ENCODE data around the gene GPR27. TPM values are rescaled to one million over a fixed set of nuclear protein-coding genes. Genes with fewer than 3 reads are reported as not detected.

Gene GPR27
- total and polyA plus RNA-seq, 10 of the 15 experiments (the other 5 are each of a cell fraction or from before 2014, with no cell fraction given), result not detected

DNA sequence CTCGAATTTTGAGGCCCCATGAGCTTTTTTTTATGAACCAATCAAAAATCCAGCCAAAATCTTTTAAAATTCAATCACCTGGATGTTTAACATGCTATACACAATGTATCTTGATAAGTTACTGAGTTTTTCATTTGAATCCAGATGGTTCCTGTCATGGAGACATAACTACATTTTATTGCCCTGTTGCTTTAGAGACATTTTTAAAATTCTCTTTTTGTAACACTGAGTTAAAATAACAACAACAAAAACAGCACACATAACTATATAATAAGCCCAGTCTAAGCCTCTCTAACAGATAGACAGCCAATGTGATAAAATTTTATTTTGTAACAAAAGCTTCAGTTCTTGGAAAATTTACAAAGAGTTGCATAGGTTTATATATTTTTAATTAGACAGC, 29.5 kb downstream of the GPR27 start:
- intact Hi-C loops (cut with micrococcal nuclease; ENCODE audit: unreplicated experiment), result no loop called here
- Histone ChIP-seq H3K27ac (ENCODE audit: control insufficient read depth, insufficient read depth) (no peak overlapping the region), H3K4me2 (ENCODE audit: control insufficient read depth, insufficient read depth) (no peak overlapping the region), H3K79me2 (ENCODE audit: control insufficient read depth, insufficient read depth, low read length) (no peaks in the 10 kb centered on the region), H3K9me3 (replicated peaks; ENCODE audit: control insufficient read depth, insufficient read depth, low read length) (no peaks in the 10 kb centered on the region), H3K4me3 (no peak overlapping the region), H4K20me1 (ENCODE audit: control insufficient read depth, insufficient read depth) (no peaks in the 10 kb centered on the region), H2AFZ (ENCODE audit: control insufficient read depth, low read depth, low read length) (no peak overlapping the region), H3K4me1 (ENCODE audit: control insufficient read depth, insufficient read depth, low read length) (no peaks in the 10 kb centered on the region), H3K27me3 (replicated peaks in 1 of 2; ENCODE audit: control insufficient read depth in 2 of 2, insufficient read depth in 2 of 2, low read length in 1 of 2) (peaks cover 8 to 19% of the 10 kb centered on the region in 2 experiments), H3K36me3 (ENCODE audit: control insufficient read depth in 2 of 2, insufficient read depth in 2 of 2, low read length in 1 of 2) (no peaks in the 10 kb centered on the region), H3K9ac (ENCODE audit: control insufficient read depth, insufficient read depth, low read length) (no peak overlapping the region)
- ChIA-PET CTCF (no interaction called here), RAD21 (ENCODE audit: unreplicated experiment) (no interaction called here), POLR2A (no interaction called here), SMC1A (ENCODE audit: uncharacterized antibody, unreplicated experiment) (no interaction called here)
- WGBS (ENCODE audit: insufficient coverage, insufficient replicate concordance, low lambda C conversion rate, missing lambda C conversion rate), result 0% methylated on average over 1 of the region's 1 CpG
- no peak for FAIRE-seq
- ATAC-seq, result no peak
- in situ Hi-C loops (cut with MboI), result no loop called here
- no TSS peak for BruUV-seq (replicated peaks)
- no peak for DNase-seq (ENCODE audit: low read depth, low spot score)
- 0 out of 2 replicates have a peak, but pooled peaks have one; percentile 13 for TF ChIP-seq EZH2 (IDR thresholded peaks at IDR 0.05; ENCODE audit: borderline replicate concordance, control insufficient read depth, low read depth, low read length)
- no peak for TF ChIP-seq TAF1 (IDR thresholded peaks at IDR 0.05; ENCODE audit: borderline replicate concordance, low read depth, low read length)

DNA sequence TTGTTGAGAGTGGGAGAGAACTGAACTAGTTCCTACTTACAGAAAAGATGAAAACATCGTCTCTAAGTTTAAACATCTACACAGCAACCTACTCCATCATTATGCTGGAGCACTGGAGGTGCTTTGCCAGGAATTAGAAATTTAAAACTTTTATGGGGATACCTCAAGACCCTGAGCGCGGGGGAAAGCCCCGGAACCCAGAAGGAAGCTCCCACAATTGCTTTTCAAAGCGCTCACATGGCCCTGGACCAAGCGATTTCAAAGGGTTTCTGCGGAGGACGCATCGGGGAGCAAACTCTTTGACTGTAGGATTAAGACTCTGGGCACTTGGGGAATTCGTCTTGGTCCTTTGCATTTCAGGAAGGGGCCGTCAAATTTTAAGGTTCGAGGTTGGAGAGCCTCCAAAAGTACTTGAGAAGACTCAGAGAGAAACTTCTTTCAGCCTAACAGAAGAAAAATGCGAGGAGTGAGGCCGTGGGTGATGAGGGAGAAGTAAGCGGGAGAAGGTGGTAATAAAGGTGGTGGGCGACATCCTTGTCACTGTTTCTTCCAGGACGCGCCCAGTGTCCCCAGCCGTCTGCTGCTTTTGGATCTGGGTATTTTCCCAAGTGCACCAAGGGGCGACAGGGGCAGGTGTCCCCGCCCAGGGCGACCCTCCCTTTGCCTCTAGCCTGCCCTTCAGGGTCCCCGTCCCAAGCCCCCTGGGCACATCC, 30.7 kb downstream of the GPR27 start:
- CTCF ChIA-PET, result no interaction called here
- H3K27me3 ChIP-seq (replicated peaks in 1 of 2; ENCODE audit: control insufficient read depth in 2 of 2, insufficient read depth in 2 of 2, low read length in 1 of 2), result peaks cover 8 to 19% of the 10 kb centered on the region in 2 experiments
- SMC1A ChIA-PET (ENCODE audit: uncharacterized antibody, unreplicated experiment), result no interaction called here

More for the DNA sequence above, 30.7 kb downstream of the GPR27 start:
- ATAC-seq, result no peak
- Histone ChIP-seq H3K36me3 (ENCODE audit: control insufficient read depth in 2 of 2, insufficient read depth in 2 of 2, low read length in 1 of 2) (no peaks in the 10 kb centered on the region), H4K20me1 (ENCODE audit: control insufficient read depth, insufficient read depth) (no peaks in the 10 kb centered on the region), H3K4me3 (no peak overlapping the region), H3K79me2 (ENCODE audit: control insufficient read depth, insufficient read depth, low read length) (no peaks in the 10 kb centered on the region), H3K9ac (ENCODE audit: control insufficient read depth, insufficient read depth, low read length) (no peak overlapping the region), H3K9me3 (replicated peaks; ENCODE audit: control insufficient read depth, insufficient read depth, low read length) (no peaks in the 10 kb centered on the region), H2AFZ (ENCODE audit: control insufficient read depth, low read depth, low read length) (no peak overlapping the region), H3K4me2 (ENCODE audit: control insufficient read depth, insufficient read depth) (no peak overlapping the region), H3K4me1 (ENCODE audit: control insufficient read depth, insufficient read depth, low read length) (no peaks in the 10 kb centered on the region), H3K27ac (ENCODE audit: control insufficient read depth, insufficient read depth) (no peak overlapping the region)
- ChIA-PET RAD21 (ENCODE audit: unreplicated experiment) (no interaction called here), POLR2A (no interaction called here)
- WGBS (ENCODE audit: insufficient coverage, insufficient replicate concordance, low lambda C conversion rate, missing lambda C conversion rate), result 11% methylated on average over 21 of the region's 23 CpGs
- in situ Hi-C loops (cut with MboI), result no loop called here
- intact Hi-C loops (cut with micrococcal nuclease; ENCODE audit: unreplicated experiment), result no loop called here
- BruUV-seq (replicated peaks), result no TSS peak
- no peak for FAIRE-seq
- no peak for TF ChIP-seq TCF3 (IDR thresholded peaks at IDR 0.05; ENCODE audit: borderline replicate concordance, insufficient read depth, low read depth, low read length)
- no peak for TF ChIP-seq EP300 (IDR thresholded peaks at IDR 0.05; ENCODE audit: borderline replicate concordance in 1 of 2, control insufficient read depth in 1 of 2, low read depth in 2 of 2, low read length in 2 of 2)
- TF ChIP-seq NRF1 (conservative IDR thresholded peaks at IDR 0.05; ENCODE audit: low read depth, low read length), result no peak
- TF ChIP-seq SREBF1 (IDR thresholded peaks at IDR 0.05; ENCODE audit: low read length), result no peak
- no peak for TF ChIP-seq POU2F2 (IDR thresholded peaks at IDR 0.05; ENCODE audit: borderline replicate concordance, low read depth, low read length)
- no peak for TF ChIP-seq SPI1 (IDR thresholded peaks at IDR 0.05; ENCODE audit: borderline replicate concordance, insufficient read depth, low read depth, low read length)
- no peak for TF ChIP-seq CHD4 (IDR thresholded peaks at IDR 0.05)
- no peak for DNase-seq (ENCODE audit: low read depth, low spot score)
